ENCODE measurements around the gene TASP1. TPM values are rescaled to one million over a fixed set of nuclear protein-coding genes. Genes with fewer than 3 reads are reported as not detected.
"Not testable (repeated sequence)": the region's sequence is repeated elsewhere in the genome, so short reads cannot be mapped to it uniquely, and the experiment has no call there.

TASP1 gene
- total and polyA plus RNA-seq, 10 donors = 6.3 to 21.5 (median 15.5) TPM

- no peaks in the 10 kb centered on the region for H3K27me3 ChIP-seq (replicated peaks in 1 of 7)
- TF ChIP-seq CTCF (IDR thresholded peaks at IDR 0.05 in 8 of 11, conservative IDR thresholded peaks at IDR 0.05 in 3 of 11) = no peak
- no peak for TF ChIP-seq POLR2AphosphoS5 (IDR thresholded peaks at IDR 0.05)
- TF ChIP-seq POLR2A (IDR thresholded peaks at IDR 0.05) = no peak
- no peak for DNase-seq
- intact Hi-C loops (cut with DNase I; ENCODE audit: low total_unique reads) = no loop called here
- H3K4me1 ChIP-seq = no peaks in the 10 kb centered on the region
- no peak overlapping the region for H3K4me3 ChIP-seq
- H3K9me3 ChIP-seq = peaks cover 0 to 64% (median 43%) of the 10 kb centered on the region in 8 donors
- WGBS, 5 donors = 85 to 95% (median 93%) methylated on average over 2 of the region's 2 CpGs
- H3K27ac ChIP-seq = no peak overlapping the region
- H3K36me3 ChIP-seq = peaks cover 0 to 62% (median 12%) of the 10 kb centered on the region in 6 donors
Measured at GRCh38 chr20:13384132-13384531, 254.6 kb downstream of the TASP1 start.

- 81 to 89% (median 85%) methylated on average over 3 of the region's 3 CpGs for WGBS, 5 donors
- intact Hi-C loops (cut with DNase I; ENCODE audit: low total_unique reads) = no loop called here
- DNase-seq = no peak
- H3K4me3 ChIP-seq = no peak overlapping the region
- H3K36me3 ChIP-seq = peaks cover 0 to 49% (median 7%) of the 10 kb centered on the region in 6 donors
- no peaks in the 10 kb centered on the region for H3K27me3 ChIP-seq (replicated peaks in 1 of 7)
- no peaks in the 10 kb centered on the region for H3K4me1 ChIP-seq
- peaks cover 3 to 74% (median 53%) of the 10 kb centered on the region in 8 donors for H3K9me3 ChIP-seq
- H3K27ac ChIP-seq = no peak overlapping the region
- TF ChIP-seq CTCF (IDR thresholded peaks at IDR 0.05 in 8 of 11, conservative IDR thresholded peaks at IDR 0.05 in 3 of 11) (no peak), POLR2A (IDR thresholded peaks at IDR 0.05) (no peak), POLR2AphosphoS5 (IDR thresholded peaks at IDR 0.05) (no peak)
Measured at GRCh38 chr20:13382786-13383185, 255.9 kb downstream of the TASP1 start.

DNA sequence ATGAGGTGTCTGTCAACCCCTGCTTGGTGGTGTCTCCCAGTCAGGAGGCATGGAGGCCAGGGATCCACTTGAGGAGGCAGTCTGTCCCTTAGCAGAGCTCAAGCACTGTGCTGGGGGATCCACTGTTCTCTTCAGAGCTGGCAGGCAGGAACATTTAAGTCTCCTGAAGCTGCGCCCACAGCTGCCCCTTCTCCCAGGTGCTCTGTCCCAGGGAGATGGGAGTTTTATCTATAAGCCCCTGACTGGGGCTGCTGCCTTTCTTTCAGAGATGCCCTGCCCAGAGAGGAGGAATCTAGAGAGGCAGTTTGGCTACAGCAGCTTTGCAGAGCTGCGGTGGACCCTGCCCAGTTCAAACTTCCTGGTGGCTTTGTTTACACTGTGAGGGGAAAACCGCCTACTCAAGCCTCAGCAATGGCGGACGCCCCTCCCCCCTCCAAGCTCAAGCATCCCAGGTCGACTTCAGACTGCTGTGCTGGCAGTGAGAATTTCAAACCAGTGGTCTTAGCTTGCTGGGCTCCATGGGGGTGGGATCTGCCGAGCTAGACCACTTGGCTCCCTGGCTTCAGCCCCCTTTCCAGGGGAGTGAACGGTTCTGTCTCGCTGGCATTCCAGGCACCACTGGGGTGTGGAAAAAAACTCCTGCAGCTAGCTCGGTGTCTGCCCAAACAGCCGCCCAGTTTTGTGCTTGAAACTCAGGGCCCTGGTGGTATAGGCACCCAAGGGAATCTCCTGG lies 258.1 kb downstream of the TASP1 start:
- intact Hi-C loops (cut with DNase I; ENCODE audit: low total_unique reads) = not testable (repeated sequence)

DNA sequence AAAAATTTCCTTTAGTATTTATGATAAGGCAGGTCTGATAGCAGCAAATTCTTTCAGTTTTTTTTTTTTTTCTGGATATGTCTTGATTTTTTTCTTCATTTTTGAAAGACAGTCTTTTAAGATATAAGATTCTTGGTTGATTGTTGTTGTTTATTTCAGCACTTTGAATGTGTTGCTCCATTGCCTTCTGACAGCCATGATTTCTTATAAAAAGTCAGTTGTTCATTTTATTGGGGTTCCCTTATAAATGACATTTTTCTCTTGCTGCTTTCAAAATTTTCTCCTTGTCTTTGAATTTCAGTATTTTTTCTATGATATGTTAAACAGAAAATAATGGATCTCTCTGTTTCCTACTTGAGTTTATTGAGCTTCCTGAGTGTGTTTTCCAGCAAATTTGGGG lies 265.3 kb downstream of the TASP1 start:
- intact Hi-C loops (cut with DNase I; ENCODE audit: low total_unique reads) = no loop called here
- no peak overlapping the region for H3K4me3 ChIP-seq
- H3K36me3 ChIP-seq = no peaks in the 10 kb centered on the region
- no peak overlapping the region for H3K27ac ChIP-seq
- peaks cover 1 to 77% (median 55%) of the 10 kb centered on the region in 8 donors for H3K9me3 ChIP-seq
- no peaks in the 10 kb centered on the region for H3K4me1 ChIP-seq
- TF ChIP-seq CTCF (IDR thresholded peaks at IDR 0.05 in 8 of 11, conservative IDR thresholded peaks at IDR 0.05 in 3 of 11) = no peak
- TF ChIP-seq POLR2A (IDR thresholded peaks at IDR 0.05) = no peak
- TF ChIP-seq POLR2AphosphoS5 (IDR thresholded peaks at IDR 0.05) = no peak
- no peak for DNase-seq
- H3K27me3 ChIP-seq (replicated peaks in 1 of 7) = no peaks in the 10 kb centered on the region

More for the DNA sequence above, 258.1 kb downstream of the TASP1 start:
- WGBS, 5 donors = 88 to 94% (median 90%) methylated on average over 8 to 11 of the region's 11 CpGs
- H3K27ac ChIP-seq; H3K27me3 ChIP-seq (replicated peaks in 1 of 7); DNase-seq; H3K4me3 ChIP-seq; H3K4me1 ChIP-seq: not testable (repeated sequence)
- Histone ChIP-seq H3K36me3 (peaks cover 0 to 29% (median 5%) of the 10 kb centered on the region in 6 donors), H3K9me3 (peaks cover 3 to 89% (median 68%) of the 10 kb centered on the region in 8 donors)

All from spleen (tissue), 11 donors.